Stimulated activated CD4-positive, alpha-beta T cell treated with anti-CD3 and anti-CD28 coated beads, Interleukin-4, amount 100 ng/mL, for 1 hour (primary cell): ENCODE data around the gene MIOX.

ENCODE experiments used
- DNase-seq: peaks from one replicate; pipeline ENCODE4 v3.0.0-alpha.2; 2020

Gene MIOX

DNA sequence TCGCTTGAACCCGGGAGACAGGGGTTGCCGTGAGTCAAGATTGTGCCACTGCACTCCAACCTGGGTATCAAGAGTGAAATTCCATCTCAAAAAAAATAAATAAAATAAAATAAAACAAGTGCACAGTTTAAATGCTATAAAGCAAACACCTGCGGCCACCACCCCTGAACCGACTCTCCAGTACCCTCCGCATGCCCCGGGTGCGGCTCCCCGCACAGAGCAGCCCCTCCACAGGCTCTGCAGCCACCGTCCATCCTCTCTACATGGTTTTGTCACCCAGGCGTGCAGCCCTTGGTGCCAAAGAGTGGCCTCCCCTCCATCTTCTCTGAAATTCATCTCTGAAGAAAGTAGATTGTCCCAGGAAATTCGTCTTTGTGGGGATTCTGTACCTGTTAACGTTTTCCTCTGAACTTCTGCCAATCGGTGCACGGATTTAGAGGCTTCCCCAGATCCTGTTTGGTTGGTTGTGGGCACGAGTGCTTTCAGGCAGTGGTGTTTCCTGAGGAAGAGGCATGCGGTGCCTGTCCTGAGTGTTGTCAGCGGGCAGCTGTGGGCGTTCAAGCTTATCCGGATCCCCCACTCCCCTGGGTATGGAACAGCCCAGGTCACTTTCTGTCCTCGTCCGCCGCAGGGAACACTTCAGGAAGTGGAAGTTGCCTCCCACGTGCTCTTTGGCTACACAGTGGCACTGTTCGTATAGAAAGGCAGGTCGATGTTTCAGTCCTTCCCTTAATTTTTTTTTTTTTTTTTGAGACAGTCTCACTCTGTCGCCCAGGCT, 4.1 kb downstream of the MIOX start:
- DNase-seq = no peak

DNA sequence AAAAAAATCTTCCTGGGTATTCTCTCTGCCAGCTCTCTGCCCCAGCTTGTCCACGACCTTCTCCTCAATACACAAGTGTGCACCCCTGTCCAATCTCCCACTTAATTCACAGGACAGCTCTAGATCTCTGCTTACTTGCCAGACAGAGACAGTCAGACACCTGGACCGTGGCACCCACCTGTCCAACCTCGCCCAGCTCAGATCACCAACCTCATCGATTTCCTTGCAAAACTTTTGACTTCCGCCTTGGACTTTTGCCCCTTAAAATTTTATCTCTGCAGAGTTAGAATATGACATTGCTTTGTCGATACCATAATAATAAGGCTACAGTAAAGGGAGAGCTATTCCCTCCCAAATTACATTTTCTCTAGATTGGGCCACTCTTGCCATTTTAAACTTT, 10.4 kb downstream of the MIOX start:
- no peak for DNase-seq

DNA sequence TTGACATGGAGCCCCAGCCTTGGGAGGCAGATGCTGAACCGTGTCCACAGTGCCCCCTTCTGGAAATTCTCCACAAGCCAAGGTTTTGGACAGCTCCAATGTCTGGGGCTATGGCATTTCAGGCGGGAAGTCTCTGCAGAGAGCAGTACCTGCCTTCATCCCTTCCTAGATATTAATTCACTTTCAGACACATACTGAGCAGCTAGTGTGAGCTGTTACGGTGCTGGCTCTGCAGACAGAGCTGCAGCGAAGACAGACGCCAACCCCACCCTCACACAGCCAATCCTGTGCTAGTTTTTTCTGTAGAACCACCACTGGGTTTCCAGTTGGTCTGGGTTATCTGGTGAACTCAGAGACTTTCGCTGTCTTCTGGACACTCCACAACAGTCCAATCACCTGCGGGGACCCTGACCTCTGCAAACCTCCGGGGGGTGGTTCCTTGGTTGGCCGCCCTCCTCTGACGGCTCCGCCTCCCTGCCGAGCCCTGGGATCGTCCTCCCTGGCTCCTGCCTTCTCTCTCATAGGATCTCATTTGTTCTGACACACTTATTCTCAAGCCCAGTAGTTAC, 11.7 kb downstream of the MIOX start:
- peak; percentile 62 for DNase-seq

DNA sequence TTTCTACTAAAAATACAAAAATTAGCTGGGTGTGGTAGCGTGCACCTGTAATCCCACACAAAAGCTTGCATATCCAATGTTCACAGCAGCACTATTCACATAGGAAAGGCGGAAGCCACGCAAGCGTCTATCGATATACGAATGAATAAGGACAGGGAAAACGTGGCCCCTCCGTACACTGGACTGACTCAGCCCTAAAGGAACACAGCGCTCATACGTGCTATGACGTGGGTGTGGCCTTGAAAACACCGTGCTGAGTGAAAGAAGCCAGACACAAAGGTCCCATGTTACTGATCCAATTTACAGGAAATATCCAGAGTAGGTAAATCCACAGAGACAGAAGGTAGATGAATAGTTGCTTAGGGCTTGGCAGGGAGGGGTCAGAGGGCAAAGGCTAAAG, 13.8 kb downstream of the MIOX start:
- no peak for DNase-seq

DNA sequence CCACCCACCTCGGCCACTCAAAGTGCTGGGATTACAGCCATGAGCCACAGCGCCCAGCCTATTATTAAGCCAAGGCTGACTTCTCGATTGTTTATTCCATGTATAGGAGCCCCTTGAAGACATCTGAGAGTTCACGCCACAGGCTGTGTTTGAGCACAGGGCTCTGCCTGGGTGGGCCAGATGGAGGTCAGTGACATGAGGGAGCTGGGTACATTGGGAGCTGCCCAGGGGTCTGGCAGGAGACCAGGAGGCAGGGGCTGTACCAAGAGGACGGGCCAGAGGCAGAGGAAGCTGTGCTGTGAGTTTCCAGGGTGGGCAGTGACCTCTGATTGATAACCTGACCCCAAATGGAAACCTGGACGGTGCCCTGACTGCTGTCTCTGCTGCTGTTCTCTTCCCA, 15.4 kb downstream of the MIOX start:
- no peak for DNase-seq

DNA sequence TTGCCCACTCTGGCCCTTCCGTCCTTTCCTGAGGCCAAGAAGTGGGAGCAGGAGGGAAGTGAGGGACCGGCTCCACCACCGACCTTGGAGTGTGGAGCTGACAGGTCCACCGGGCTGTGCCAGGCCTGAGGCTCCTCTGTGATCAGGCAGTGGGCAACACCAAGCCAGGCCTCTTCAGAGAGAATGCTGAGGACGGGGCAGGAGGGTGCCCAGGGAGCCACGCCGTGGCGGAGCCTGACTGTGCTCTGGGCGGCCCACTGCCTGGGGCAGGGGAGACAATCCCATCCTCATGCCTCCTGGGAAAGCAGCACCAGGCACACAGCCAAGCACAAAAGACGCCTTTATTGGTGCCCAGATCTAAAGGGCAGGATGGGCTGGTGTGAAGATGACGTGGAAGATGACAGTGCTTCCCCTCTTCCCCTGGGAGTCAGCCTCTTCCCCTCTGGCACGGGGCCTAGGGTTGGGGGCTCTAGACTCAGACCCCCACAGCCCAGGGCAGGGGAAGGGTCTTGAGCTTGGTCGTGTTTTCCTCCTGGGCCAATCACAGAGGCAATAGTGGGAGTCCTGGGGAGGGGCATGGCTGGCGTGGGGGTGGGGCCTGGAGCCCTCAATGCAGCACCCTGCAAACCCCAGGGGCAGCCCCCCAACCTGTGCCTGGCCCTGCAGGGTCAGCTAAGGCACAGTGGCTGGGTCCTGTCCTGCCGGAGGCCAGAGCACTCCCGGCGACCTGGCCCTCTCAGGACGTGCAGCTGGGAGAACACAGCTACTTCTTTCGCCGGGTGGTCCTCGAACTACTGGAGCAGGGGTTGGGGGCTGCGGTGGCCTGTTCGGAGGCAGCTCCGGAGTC, 16.2 kb downstream of the MIOX start:
- DNase-seq = no peak

DNA sequence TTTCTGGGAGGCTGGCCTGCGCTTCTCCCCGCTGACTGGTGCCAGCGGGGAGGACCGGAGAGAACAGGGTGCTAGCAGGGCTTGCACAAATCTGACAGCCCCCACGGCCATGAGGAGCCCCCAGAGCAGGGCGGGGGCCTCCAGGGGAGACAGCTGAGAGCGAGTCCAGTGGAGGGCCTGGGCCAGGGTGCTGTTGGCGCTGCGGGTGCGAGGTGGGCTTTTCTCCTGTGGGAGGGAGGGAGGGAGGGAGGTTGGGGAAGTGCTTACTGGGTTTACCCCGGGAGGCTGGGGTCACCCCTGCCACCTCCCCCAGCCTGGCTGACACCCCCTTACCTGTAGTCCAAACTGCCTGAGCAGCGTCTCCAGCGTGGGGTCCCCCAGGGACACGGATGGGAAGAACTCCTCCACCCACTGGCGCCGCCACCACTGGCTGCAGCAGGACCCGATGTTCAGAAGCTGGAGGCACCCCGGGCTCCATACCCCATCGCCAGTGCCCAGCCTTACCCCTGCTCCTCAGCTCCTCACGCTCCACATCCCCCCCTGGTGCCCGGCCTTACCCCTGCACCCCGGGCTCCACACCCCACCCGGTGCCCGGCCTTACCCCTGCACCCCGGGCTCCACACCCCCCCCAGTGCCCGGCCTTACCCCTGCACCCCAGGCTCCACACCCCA, 17.0 kb downstream of the MIOX start:
- no peak for DNase-seq

DNA sequence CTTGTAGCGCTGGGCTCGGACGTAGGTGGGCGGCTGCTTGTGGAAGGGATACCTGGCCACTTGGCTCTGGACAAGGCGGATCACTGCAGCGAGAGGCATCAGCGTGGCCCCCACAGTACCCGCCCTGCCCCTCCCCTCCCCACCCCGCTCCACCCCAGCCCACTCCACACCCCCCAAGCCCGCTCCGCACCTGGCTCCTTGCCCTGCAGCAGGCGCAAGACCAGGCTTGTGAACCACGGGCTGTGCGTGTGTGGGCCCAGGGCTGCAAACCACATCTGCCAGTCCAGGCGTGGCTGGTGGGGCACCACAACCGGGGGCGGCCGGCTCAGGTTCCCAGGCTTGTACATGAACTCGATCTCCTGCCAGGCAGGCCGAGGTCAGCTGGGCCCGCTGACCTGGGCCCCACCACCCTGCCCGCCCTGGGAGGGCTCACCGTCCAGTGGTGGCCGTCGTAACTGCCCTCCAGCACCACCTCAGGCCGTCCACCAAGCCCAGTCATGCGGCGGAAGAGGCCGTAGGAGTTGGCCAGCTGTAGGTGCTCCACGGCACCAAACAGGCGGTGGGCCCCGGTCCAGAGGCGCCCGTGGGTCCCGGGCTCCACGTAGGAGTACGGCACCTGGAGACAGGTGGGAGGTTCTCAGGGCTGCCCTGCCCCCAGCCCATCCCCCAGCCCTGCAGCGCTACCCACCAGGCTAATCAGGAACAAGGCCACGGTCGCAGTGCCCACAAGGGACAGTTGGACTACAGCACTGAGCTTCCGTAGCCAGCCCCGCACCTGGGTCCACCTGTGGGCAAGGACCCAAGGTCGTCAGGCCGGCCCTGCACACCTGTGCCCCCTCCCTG, 17.9 kb downstream of the MIOX start:
- no peak for DNase-seq

DNA sequence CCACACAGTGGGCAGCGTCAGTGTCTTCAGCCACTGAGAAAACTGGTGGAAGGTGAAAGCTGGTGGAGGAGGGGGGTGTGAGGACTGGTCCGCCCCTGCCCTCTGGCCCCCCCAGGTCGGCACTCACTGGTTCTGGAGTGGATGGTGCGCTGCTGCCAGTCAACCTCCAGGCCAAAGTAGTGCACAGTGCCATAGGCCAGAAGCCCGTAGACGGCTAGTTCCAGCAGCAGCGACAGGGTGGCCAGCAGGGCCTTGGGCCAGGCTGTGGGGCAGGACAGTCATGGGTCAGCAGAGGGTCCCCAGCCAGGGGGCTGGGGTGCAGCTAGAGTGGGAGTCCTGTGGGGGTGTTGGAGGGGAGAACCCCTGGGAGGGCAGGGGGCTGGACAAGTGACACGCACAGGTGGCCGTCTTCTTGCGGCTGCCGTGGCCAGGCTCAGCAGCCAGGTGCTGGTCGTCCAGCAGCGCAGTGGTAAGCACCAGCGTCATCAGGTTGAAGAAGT, 18.7 kb downstream of the MIOX start:
- no peak for DNase-seq

DNA sequence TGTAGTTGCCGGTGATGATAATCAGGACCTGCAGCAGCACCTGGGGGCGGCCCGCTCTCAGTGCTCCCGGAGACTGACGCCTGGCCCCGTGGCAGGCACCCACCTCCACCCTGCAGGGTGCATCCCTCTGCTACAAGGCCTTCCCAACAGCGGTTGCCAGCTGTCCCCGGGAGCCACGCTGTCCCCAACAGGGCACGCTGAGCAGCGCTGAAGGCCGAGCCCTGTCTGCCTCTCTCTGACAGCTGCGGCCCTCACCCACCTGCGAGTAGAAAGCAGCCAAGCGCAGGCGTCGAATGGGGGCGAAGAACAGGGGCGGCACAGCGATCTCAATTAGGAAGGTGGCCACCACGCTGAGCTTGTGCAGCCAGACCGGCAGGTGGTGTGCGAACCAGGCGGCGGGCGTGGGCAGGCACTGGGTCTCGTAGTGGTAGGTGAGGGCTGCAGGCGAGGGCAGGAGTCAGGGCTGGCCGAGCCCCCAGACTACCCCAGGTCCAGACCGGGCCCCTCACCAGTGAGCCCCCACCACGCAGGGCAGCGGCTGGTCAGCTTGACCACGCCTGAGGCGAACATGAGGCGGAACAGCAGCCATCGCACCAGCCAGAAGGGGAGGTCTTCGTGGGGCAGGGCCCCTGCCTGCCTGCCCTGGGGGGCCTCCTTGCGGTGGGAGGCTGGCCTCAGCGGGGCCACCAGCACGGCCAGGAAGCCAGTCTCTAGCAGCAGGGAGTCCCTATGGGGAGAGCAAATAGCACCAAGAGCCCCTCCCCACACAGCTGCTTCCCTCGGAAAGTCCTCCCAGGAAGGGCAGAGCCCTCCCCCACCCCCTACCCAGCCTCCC, 19.3 kb downstream of the MIOX start:
- no peak for DNase-seq

DNA sequence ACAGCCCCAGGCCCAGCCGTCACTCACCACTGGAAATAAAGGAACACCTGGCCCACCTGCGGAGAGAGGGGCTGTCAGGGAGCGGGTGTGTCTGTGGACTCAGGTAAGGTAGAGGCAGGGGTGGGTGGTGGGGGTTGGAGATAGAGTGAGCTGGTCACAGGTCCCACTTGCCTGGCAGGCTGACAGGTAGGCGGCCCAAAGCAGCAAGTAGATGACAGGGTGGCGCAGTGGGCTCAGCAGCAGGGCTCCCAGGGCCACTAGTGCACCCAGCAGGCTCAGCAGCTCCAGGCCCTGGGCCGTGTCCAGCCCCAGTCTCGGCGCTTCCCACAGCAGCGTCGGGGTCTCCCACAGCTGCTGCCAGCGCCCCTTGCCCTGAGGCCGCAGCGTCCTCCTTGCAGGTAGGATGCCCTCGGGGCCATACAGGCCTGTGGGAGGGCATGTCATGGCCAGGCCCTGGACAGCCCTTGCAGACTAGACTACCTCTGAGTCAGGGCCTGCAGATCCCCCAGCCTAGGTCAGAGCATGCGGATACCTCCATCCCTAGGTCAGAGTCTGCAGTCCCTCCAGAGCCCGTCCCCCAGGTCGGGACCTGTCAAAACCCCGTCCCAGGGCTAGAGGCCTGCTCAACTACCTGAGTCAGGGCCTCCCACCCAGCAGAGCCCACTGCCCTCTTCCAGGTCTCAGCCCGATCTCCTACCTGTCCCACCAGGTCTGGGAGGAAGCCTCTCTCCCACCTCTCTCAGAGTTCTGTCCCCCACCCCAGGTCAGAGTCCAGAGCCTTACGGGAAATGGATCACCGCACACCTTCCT, 20.2 kb downstream of the MIOX start:
- no peak for DNase-seq

DNA sequence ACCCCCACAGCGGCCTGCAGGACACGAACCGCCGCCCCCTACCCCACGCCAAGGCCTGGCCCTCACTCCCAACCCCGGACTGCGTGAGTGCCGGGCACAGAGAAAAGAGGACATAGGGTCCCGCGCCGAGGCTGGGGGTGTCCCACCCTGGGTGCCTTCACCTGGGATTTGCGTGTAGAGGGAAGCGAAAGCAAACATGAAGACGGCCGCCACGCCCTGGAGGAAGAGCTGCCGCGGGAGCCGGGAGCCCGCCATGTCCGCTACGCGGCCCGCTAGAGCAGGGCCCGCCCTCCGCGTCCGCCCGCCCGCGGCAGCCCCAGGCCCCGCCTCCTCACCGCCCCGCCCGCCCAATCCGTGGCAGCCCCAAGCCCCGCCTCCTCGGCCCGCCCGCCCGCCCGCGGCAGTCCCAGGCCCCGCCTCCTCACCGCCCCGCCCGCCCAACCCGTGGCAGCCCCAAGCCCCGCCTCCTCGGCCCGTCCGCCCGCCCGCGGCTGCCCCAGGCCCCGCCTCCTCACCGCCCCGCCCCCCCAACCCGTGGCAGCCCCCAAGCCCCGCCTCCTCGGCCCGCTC, 20.8 kb downstream of the MIOX start, which contains the start of gene LMF2:
Gene LMF2, minus strand, starts transcription at position 282 of the 570 bp plus-strand sequence. Its CDS starts 27 bp downstream, at position 255.
- DNase-seq = peak; percentile 94

DNA sequence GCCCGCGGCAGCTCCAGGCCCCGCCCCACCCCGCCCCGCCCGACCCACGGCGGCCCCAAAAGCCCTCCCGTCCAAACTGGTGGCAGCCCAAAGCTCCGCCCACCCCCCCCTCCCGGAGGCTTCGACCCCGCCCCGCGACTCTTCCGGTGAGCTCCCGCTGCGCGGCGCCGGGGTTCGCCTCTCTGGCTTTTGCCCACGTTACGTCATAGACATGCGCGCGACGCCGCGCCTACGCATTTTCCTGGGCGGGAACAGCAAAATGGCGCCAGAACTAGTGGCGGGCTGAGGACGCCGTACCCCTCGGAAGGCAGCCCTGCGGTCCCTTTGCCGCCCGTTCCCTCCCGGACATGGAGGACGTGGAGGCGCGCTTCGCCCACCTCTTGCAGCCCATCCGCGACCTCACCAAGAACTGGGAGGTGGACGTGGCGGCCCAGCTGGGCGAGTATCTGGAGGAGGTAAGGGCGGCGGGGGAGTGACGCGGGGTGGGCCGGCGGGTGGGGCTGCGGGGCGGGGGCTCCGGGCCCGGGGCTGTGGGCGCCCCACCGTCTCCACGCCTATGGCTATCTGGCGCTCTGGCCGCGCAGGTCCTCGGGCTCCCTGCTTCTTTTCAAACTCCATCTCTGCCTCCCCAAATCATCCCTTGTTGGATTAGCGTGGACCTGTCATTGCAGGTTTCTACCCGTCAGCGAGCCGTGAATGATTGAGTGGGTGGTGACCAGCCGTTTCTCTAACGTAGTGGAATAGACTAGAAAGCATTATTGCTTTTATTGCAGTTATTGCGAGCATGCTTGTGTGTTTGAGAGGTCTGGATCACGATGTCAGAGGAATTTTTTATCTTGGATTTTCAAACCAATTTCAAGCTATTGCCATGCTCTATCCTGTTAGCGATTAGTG, 21.6 kb downstream of the MIOX start, which contains the start of gene NCAPH2:
Gene NCAPH2, plus strand, starts transcription at position 234 of the 894 bp plus-strand sequence. Its CDS starts 114 bp downstream, at position 348.
- DNase-seq = peak; percentile 97

DNA sequence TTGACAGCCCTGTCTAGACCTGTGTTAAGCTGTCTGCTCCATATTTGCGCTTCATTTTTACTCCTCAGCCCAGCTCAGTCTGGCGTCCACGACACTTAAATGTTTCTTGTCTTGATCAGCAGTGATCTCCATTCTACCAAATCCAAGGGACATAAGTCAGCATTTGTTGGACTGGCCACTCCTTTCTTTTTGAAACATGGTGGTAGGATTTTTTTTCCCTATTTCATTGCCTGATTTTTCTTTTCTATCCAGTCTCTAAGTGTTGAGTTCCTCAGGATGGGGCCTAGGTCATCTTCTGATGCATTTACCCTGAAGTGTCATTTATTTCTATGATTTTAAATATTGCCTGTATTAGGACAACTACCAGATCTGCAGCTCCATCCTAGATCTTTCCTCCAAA, 22.2 kb downstream of the MIOX start:
- no peak for DNase-seq

DNA sequence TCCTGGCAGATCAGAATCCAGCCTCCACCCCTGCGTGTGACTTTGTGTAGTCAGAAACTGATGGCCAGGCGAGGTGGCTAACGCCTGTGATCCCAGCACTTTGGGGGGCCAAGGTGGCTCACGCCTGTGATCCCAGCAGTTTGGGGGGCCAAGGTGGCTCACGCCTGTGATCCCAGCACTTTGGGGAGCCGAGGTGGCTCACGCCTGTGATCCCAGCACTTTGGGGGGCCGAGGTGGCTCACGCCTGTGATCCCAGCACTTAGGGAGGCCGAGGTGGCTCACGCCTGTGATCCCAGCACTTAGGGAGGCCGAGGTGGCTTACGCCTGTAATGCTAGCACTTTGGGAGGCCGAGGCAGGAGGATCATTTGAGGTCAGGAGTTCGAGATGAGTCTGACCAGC, 26.5 kb downstream of the MIOX start:
- DNase-seq = no peak

DNA sequence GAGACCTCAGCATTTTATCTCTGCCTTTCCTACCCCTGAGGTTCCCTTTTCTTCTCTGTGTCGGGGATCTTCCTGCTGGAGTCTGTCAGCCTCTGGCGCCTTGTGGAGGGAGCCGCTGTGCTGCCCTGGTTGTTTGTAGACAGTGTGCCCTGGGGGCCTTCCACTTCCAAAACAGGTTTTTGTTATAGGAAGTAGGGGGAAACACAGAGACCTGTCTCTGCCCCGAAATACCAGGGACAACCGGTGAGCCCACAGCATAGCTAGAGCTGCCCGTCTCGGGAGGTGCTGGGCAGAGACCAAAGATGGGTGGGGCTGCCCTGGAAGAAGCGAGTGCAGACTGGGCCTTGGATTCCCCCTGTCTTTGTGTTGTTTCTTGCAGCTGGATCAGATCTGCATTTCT, 29.4 kb downstream of the MIOX start:
- no peak for DNase-seq

DNA sequence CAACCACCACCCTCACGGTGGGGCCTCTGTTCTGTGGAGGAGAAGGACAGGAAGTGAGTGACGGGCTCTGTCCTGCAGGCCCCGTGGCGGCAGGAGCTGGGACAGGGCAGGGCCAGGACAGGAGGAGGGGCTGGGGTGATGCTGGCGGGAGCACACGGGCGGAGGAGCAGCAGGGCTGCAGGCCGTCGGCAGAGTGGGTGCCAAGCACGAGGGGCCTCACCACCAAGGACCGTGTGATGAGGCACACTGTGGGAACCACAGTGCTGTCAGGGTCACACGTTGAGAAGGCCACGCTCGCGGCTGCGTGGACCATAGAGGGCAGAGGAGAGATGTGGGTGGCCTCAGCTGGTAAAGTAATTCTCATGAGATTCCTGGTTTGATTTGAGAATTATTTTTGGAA, 30.2 kb downstream of the MIOX start:
- DNase-seq = no peak

DNA sequence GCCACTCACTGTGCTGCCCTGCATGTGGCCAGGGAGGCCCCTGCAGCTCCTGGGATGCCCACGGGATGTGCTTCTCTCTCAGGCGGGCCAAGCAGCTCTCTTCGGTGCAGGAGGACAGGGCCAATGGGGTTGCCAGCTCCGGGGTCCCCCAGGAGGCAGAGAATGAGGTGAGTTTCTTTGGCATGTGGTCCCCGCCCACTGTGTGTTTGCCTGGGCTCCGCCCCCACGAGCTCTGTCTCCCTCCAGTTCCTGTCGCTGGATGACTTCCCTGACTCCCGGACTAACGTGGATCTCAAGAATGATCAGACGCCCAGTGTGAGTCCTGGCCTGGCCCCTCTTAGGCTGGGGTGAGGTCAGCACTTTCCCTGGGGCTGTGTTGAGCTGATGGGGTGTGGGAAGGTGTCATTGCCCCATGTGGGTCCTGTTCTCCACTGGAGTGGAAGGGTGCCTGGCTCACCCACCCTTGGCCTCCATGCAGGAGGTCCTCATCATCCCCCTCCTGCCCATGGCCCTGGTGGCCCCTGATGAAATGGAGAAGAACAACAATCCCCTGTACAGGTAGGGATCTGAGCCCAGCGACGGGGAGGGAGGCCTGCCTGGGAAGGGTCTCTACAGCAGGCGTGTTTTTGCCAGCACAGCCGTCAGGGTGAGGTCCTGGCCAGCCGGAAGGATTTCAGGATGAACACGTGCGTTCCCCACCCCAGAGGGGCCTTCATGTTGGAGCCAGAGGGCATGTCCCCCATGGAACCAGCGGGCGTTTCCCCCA, 31.0 kb downstream of the MIOX start:
- DNase-seq = no peak
